DOHH2 (cell line): ENCODE data around the gene HEPACAM2.

ENCODE experiments used
- CTCF ChIP-seq: fragments of 200-600 bp; sonication (generic); IDR thresholded peaks from one replicate; pipeline ENCODE4 v1.5.1; 2014; ENCODE audit warnings: antibody characterized with exemption, mild to moderate bottlenecking, low read depth, low read length; ENCODE audit not compliant: poor library complexity, severe bottlenecking
- EZH2phosphoT487 ChIP-seq: fragments of 200-600 bp; sonication (generic); IDR thresholded peaks from 2 replicates; pipeline ENCODE4 v1.6.1; 2017; ENCODE audit warnings: borderline replicate concordance, mild to moderate bottlenecking, antibody characterized with exemption, low read length, moderate library complexity, mixed read lengths

GRCh38 chr7:93164766-93165165 lies 61.5 kb downstream of the HEPACAM2 start:
- TF ChIP-seq EZH2phosphoT487: no peak
- TF ChIP-seq CTCF: no peak
